Natural killer cell (primary cell): Measurements from ENCODE around the gene LIMD2. TPM values are rescaled to one million over a fixed set of nuclear protein-coding genes. Genes with fewer than 3 reads are reported as not detected.

Source experiments
- ATAC-seq, 3 donors: fragments of 150-1000 bp in 2 of 3; fragments of 200-7000 bp in 1 of 3; cut with Tn5 transposase; 1 replicate in 1 of 3; 2 replicates in 2 of 3; pipeline ENCODE4 v1.10.0; 2021; ENCODE audit warnings: mild to moderate bottlenecking in 2 of 3, moderate library complexity in 2 of 3
- DNase-seq, 2 donors: peaks; one replicate each; pipeline versions ENCODE4 v3.0.0 to v3.0.0-alpha.2; 2013 to 2021; ENCODE audit warnings: mixed read lengths in 1 of 2
- H3K27ac ChIP-seq: one replicate; pipeline ENCODE4 v1.5.1; 2013; ENCODE audit warnings: mild to moderate bottlenecking, low read length
- H3K27me3 ChIP-seq: one replicate; pipeline ENCODE4 v1.6.1; 2013; ENCODE audit warnings: low read length; ENCODE audit not compliant: control insufficient read depth, insufficient read depth
- H3K36me3 ChIP-seq: one replicate; pipeline ENCODE4 v1.6.1; 2013; ENCODE audit warnings: low read length; ENCODE audit not compliant: control insufficient read depth, insufficient read depth
- H3K4me1 ChIP-seq: one replicate; pipeline ENCODE4 v1.6.1; 2013; ENCODE audit warnings: low read length; ENCODE audit not compliant: control insufficient read depth, insufficient read depth
- H3K4me3 ChIP-seq: one replicate; pipeline ENCODE4 v1.5.1; 2013; ENCODE audit warnings: low read length
- H3K9me3 ChIP-seq: one replicate; pipeline ENCODE4 v1.6.1; 2013; ENCODE audit warnings: low read length; ENCODE audit not compliant: control insufficient read depth, insufficient read depth
- H3K27ac Mint-ChIP-seq, 2 donors: one replicate each; pipeline ENCODE4 v1.8.0; 2022; ENCODE audit warnings: mild to moderate bottlenecking in 2 of 2, mixed read lengths in 2 of 2, moderate library complexity in 1 of 2
- H3K27me3 Mint-ChIP-seq, 2 donors: one replicate each; pipeline ENCODE4 v1.8.0; 2022; ENCODE audit warnings: low read depth in 2 of 2, mixed read lengths in 2 of 2
- H3K36me3 Mint-ChIP-seq: one replicate; pipeline ENCODE4 v1.8.0; 2022; ENCODE audit warnings: mixed read lengths
- H3K4me1 Mint-ChIP-seq, 2 donors: one replicate each; pipeline ENCODE4 v1.8.0; 2022; ENCODE audit warnings: mixed read lengths in 2 of 2
- H3K4me3 Mint-ChIP-seq: one replicate; pipeline ENCODE4 v1.8.0; 2022; ENCODE audit warnings: mild to moderate bottlenecking, moderate library complexity, mixed read lengths
- H3K9me3 Mint-ChIP-seq, 2 donors: one replicate each; pipeline ENCODE4 v1.8.0; 2022; ENCODE audit warnings: mixed read lengths in 2 of 2
- CTCF ChIP-seq: fragments of 200-600 bp; IDR thresholded peaks from one replicate; pipeline ENCODE4 v1.8.0; 2022; ENCODE audit warnings: antibody characterized with exemption
- WGBS: methylation state at CpG from one replicate; pipeline ENCODE4 v1.1.7; 2013; ENCODE audit warnings: missing lambda C conversion rate; ENCODE audit not compliant: insufficient coverage; 5-methylcytosine and 5-hydroxymethylcytosine counted together
- intact Hi-C: fragments of 100-400 bp; cut with micrococcal nuclease; formaldehyde crosslinking; loops from one replicate; pipeline ENCODE4 v1.14.2; 2022
- total RNA-seq, 4 donors: library from RNA; stranded (reverse); fragments of 120-200 nt in 1 of 4; gene quantifications; one replicate each; pipeline versions ENCODE4 v1.2.3 to v1.2.4, GENCODE V29; 2013 to 2022

LIMD2 gene
- total RNA-seq, 3 donors from 2014 or later (not counting 1 experiment from before 2014, with no cell fraction given) = 513 to 546 (median 524) TPM

GRCh38 chr17:63694229-63694949, 5.5 kb downstream of the LIMD2 start:
- Mint-ChIP-seq H3K27ac (peak overlapping the region; percentile 91 to 97), H3K4me1 (peaks cover 48 to 56% of the 10 kb centered on the region in 2 donors), H3K36me3 (no peaks in the 10 kb centered on the region), H3K4me3 (peak overlapping the region; percentile 96), H3K9me3 (no peaks in the 10 kb centered on the region), H3K27me3 (no peaks in the 10 kb centered on the region)
- no peak for TF ChIP-seq CTCF
- DNase-seq (peak in 1 of 2 donors; percentile 57), ATAC-seq (no peak)
- H3K36me3 ChIP-seq = peaks cover 66% of the 10 kb centered on the region
- WGBS = 91% methylated on average over 10 of the region's 12 CpGs
- H3K4me3 ChIP-seq = no peak overlapping the region
- no peaks in the 10 kb centered on the region for H3K27me3 ChIP-seq
- intact Hi-C loops = no loop called here
- H3K27ac ChIP-seq = peak overlapping the region; percentile 80
- H3K9me3 ChIP-seq = no peaks in the 10 kb centered on the region
- peaks cover 45% of the 10 kb centered on the region for H3K4me1 ChIP-seq

GRCh38 chr17:63693411-63694113, 6.4 kb downstream of the LIMD2 start:
- Mint-ChIP-seq H3K27ac (peak overlapping the region; percentile 91 to 97), H3K4me1 (peaks cover 48 to 56% of the 10 kb centered on the region in 2 donors), H3K4me3 (peak overlapping the region; percentile 25), H3K27me3 (no peaks in the 10 kb centered on the region), H3K36me3 (no peaks in the 10 kb centered on the region), H3K9me3 (no peaks in the 10 kb centered on the region)
- Histone ChIP-seq H3K27me3 (no peaks in the 10 kb centered on the region), H3K4me3 (no peak overlapping the region), H3K36me3 (peaks cover 74% of the 10 kb centered on the region), H3K27ac (no peak overlapping the region), H3K9me3 (no peaks in the 10 kb centered on the region), H3K4me1 (peaks cover 45% of the 10 kb centered on the region)
- no peak for TF ChIP-seq CTCF
- intact Hi-C loops = no loop called here
- no peak for ATAC-seq
- peak in 1 of 2 donors; percentile 34 for DNase-seq
- 88% methylated on average over 18 of the region's 18 CpGs for WGBS

GRCh38 chr17:63692195-63692816, 7.6 kb downstream of the LIMD2 start:
- peaks cover 33% of the 10 kb centered on the region for H3K4me1 ChIP-seq
- H3K36me3 ChIP-seq = peaks cover 71% of the 10 kb centered on the region
- 98% methylated on average over 11 of the region's 11 CpGs for WGBS
- no peaks in the 10 kb centered on the region for H3K9me3 ChIP-seq
- TF ChIP-seq CTCF = no peak
- peak in 1 of 2 donors; percentile 20 for DNase-seq
- peak overlapping the region; percentile 91 to 97 for H3K27ac Mint-ChIP-seq
- H3K4me3 Mint-ChIP-seq = no peak overlapping the region
- no peak overlapping the region for H3K27ac ChIP-seq
- no peaks in the 10 kb centered on the region for H3K27me3 Mint-ChIP-seq
- H3K4me3 ChIP-seq = no peak overlapping the region
- H3K36me3 Mint-ChIP-seq = no peaks in the 10 kb centered on the region
- ATAC-seq = peak in 1 of 3 donors; percentile 4
- intact Hi-C loops = no loop called here
- H3K27me3 ChIP-seq = no peaks in the 10 kb centered on the region
- peaks cover 41 to 47% of the 10 kb centered on the region in 2 donors for H3K4me1 Mint-ChIP-seq
- H3K9me3 Mint-ChIP-seq = no peaks in the 10 kb centered on the region
